ELF-1 (cell line): Measurements from ENCODE around the gene RHOT1.
A peak's percentile ranks its signal among the peaks of the same experiment; 100 is the strongest.
"Not testable (repeated sequence)": the region's sequence is repeated elsewhere in the genome, so short reads cannot be mapped to it uniquely, and the experiment has no call there.

Experiments used
- DNase-seq: peaks from one replicate; pipeline ENCODE4 v3.0.0-alpha.2; 2016; ENCODE audit warnings: low read depth, low spot score

Gene RHOT1

GRCh38 chr17:32227910-32228309 lies 85.6 kb downstream of the RHOT1 start:
- DNase-seq = peak; percentile 22

GRCh38 chr17:32235588-32235987 lies 93.3 kb downstream of the RHOT1 start:
- no peak for DNase-seq

- no peak for DNase-seq
Observed at GRCh38 chr17:32239456-32239855, 97.2 kb downstream of the RHOT1 start.

GRCh38 chr17:32240750-32241149 lies 98.4 kb downstream of the RHOT1 start:
- DNase-seq = peak; percentile 50

GRCh38 chr17:32241640-32242039 lies 99.3 kb downstream of the RHOT1 start:
- DNase-seq = no peak

- no peak for DNase-seq
Observed at GRCh38 chr17:32249475-32249874, 107.2 kb downstream of the RHOT1 start.

GRCh38 chr17:32253117-32253611 lies 110.9 kb downstream of the RHOT1 start:
- peak; percentile 91 for DNase-seq

GRCh38 chr17:32256012-32256700 lies 113.9 kb downstream of the RHOT1 start:
- DNase-seq = no peak

- no peak for DNase-seq
Observed at GRCh38 chr17:32256701-32257019, 114.4 kb downstream of the RHOT1 start.

- no peak for DNase-seq
Observed at GRCh38 chr17:32258383-32259140, 116.3 kb downstream of the RHOT1 start.

- no peak for DNase-seq
Observed at GRCh38 chr17:32259586-32259985, 117.3 kb downstream of the RHOT1 start.

GRCh38 chr17:32261417-32261736 lies 119.1 kb downstream of the RHOT1 start:
- no peak for DNase-seq

- peak; percentile 52 for DNase-seq
Observed at GRCh38 chr17:32261936-32262510, 119.7 kb downstream of the RHOT1 start.

GRCh38 chr17:32263515-32263914 lies 121.2 kb downstream of the RHOT1 start:
- DNase-seq = not testable (repeated sequence)

GRCh38 chr17:32264140-32264799 lies 122.0 kb downstream of the RHOT1 start:
- peak; percentile 61 for DNase-seq

- no peak for DNase-seq
Observed at GRCh38 chr17:32264823-32265191, 122.5 kb downstream of the RHOT1 start.

GRCh38 chr17:32265192-32265923 lies 123.1 kb downstream of the RHOT1 start, which contains the start of gene RHBDL3:
RHBDL3 (plus strand) TSS chr17:32265832; CDS start chr17:32266190, 358 bp downstream.
- no peak for DNase-seq

GRCh38 chr17:32266051-32266388 lies 123.7 kb downstream of the RHOT1 start:
- no peak for DNase-seq

GRCh38 chr17:32266389-32267301 lies 124.3 kb downstream of the RHOT1 start:
- peak; percentile 71 for DNase-seq

GRCh38 chr17:32267690-32268205 lies 125.4 kb downstream of the RHOT1 start:
- no peak for DNase-seq
